K562 (cell line): Measurements from ENCODE around the gene SPAG4. TPM values are rescaled to one million over a fixed set of nuclear protein-coding genes. Genes with fewer than 3 reads are reported as not detected.

Experiments used
- CEBPG ChIP-seq, 3 experiments: fragments of 200-800 bp in 1 of 3; sonication (Bioruptor generic) in 1 of 3; sonication (generic) in 1 of 3; formaldehyde crosslinking in 1 of 3; IDR thresholded peaks in 2 of 3; conservative IDR thresholded peaks in 1 of 3; 2 replicates each; pipeline versions ENCODE4 v1.6.1 to v1.8.0; 2016 to 2022; ENCODE audit warnings: missing compliant biosample characterization in 2 of 3, missing genetic modification characterization in 2 of 3, mild to moderate bottlenecking in 1 of 3, missing genetic modification reagents in 1 of 3
- CREB1 ChIP-seq, 2 experiments: sonication (generic) in 1 of 2; formaldehyde crosslinking in 1 of 2; IDR thresholded peaks; 2 replicates each; pipeline versions ENCODE4 v1.6.1 to v1.8.0; 2012 to 2022; ENCODE audit warnings: inconsistent platforms in 1 of 2, mild to moderate bottlenecking in 1 of 2, missing genetic modification reagents in 1 of 2, moderate library complexity in 1 of 2
- ETV6 ChIP-seq, 3 experiments: fragments of 150-350 bp in 1 of 3; sonication (generic) in 1 of 3; formaldehyde crosslinking in 1 of 3; IDR thresholded peaks; 2 replicates each; pipeline versions ENCODE4 v1.6.1 to v1.8.0; 2014 to 2022; ENCODE audit warnings: borderline replicate concordance in 2 of 3, low read depth in 2 of 3, antibody characterized with exemption in 1 of 3, low read length in 1 of 3, mild to moderate bottlenecking in 1 of 3, missing genetic modification reagents in 1 of 3
- FUS ChIP-seq: fragments of 200-400 bp; formaldehyde crosslinking; optimal IDR thresholded peaks from 2 replicates; pipeline ENCODE3; 2017; ENCODE audit warnings: low read depth, low read length
- MIER1 ChIP-seq: fragments of 450-650 bp; IDR thresholded peaks from 2 replicates; pipeline ENCODE4 v1.6.1; 2016; ENCODE audit warnings: antibody characterized with exemption, mild to moderate bottlenecking, low read depth
- NFATC3 ChIP-seq: fragments of 450-650 bp; IDR thresholded peaks from 2 replicates; pipeline ENCODE4 v1.6.1; 2017; ENCODE audit warnings: mild to moderate bottlenecking
- PCBP2 ChIP-seq: fragments of 200-400 bp; formaldehyde crosslinking; IDR thresholded peaks from 2 replicates; pipeline ENCODE4 v1.6.1; 2018; ENCODE audit warnings: low read length, low read depth, mild to moderate bottlenecking, moderate library complexity; ENCODE audit not compliant: poor library complexity, severe bottlenecking
- SMAD3 ChIP-seq: fragments of 450-650 bp; formaldehyde crosslinking; conservative IDR thresholded peaks from 2 replicates; pipeline ENCODE4 v1.4.0; 2020; ENCODE audit warnings: mild to moderate bottlenecking
- SP2 ChIP-seq: IDR thresholded peaks from 2 replicates; pipeline ENCODE4 v1.6.1; 2011; ENCODE audit warnings: mild to moderate bottlenecking, low read depth, low read length, moderate library complexity; ENCODE audit not compliant: poor library complexity, severe bottlenecking; ENCODE audit errors: extremely low read depth
- ZKSCAN8 ChIP-seq: fragments of 200-800 bp; sonication (Bioruptor generic); IDR thresholded peaks from 2 replicates; pipeline ENCODE4 v1.6.1; 2016; ENCODE audit warnings: missing genetic modification characterization, missing compliant biosample characterization
- ZNF239 ChIP-seq: fragments of 250-450 bp; sonication (Bioruptor Pico); IDR thresholded peaks from 2 replicates; pipeline ENCODE4 v1.4.0; 2020; ENCODE audit warnings: mild to moderate bottlenecking
- polyA plus RNA-seq, 8 experiments: library from polyadenylated mRNA; depleted of rRNA in 4 of 8; stranded (reverse) in 5 of 8; unstranded in 3 of 8; fragments of >200 nt; fragmentation: Nextera tagmentation in 2 of 8; fragmentation: Illumina TruSeq in 1 of 8; extraction: Ambion mirVana in 2 of 8; extraction: Trizol in 1 of 8; gene quantifications; 2 replicates each; pipeline versions ENCODE4 v1.2.1 to v1.2.3, GENCODE V29; 2011 to 2014; ENCODE audit warnings: inconsistent platforms in 1 of 8, missing spikeins in 1 of 8
- total RNA-seq, 7 experiments: library from RNA; depleted of rRNA in 6 of 7; stranded (reverse); fragments of >200 nt in 6 of 7; fragmentation: Illumina TruSeq in 2 of 7; extraction: Trizol in 2 of 7; gene quantifications; 2 replicates each; pipeline versions ENCODE4 v1.2.1 to v1.2.3, GENCODE V29; 2011 to 2021; ENCODE audit warnings: low replicate concordance in 1 of 7
- TF ChIP-seq, protein P1 (sequence below): IDR thresholded peaks from 3 replicates; pipeline ENCODE4 v1.6.1; 2011; ENCODE audit warnings: borderline replicate concordance, mild to moderate bottlenecking; ENCODE audit not compliant: insufficient read length, insufficient read depth

Gene SPAG4
- total and polyA plus RNA-seq, 9 of the 15 experiments (the other 6 are each of a cell fraction or from before 2014, with no cell fraction given) = 1.6 to 11.4 (median 4.6) TPM

DNA sequence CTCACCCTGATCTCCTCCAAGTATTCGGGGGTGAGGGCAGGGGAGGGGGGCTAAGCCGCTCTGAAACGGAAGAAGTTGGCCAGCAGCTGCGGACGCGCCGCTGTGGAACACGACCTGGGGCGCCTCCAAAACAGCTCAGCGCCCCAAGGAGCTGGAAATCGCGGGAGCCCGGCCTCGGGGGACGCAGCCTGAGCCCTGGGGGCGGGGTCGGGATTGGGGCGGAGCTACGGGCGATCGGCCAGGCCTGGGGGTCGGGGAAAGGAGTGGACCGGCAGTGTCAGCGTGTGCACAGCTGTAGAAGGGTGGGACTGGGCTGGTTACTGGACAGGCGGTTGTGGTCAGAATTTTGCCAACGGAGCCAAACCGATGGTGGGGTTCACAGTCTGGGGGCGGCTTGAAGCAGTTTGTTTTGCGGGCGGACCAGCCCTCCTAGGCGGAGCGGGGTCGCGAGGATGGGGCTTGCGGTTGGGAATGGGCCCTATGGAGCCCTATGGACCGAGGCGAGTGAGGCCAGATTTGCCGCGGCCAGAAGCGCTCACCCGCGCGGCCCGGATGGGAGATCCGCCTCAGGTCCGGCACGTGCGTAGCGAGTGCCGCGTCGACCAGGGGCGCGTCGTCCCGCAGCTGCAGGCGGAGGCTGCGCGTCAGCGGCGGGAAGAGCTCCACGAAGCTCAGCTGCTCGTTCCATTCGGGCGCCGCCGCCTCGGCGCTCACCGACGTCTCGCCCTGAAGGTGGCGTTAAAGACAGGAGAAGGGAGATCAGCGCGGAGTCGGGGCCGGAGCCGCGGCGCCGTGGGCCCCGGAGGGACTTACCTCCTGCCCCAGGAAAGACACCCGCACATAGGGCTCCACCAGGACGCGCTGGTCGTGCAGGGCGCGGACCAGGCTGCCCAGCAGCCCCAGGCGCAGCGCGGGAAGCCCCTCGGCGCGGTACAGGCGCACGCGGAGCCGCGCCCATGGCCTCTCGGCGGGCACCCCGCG lies 14.3 kb upstream of the SPAG4 start (continued):
- TF ChIP-seq PCBP2 = no peak
- no peak for TF ChIP-seq ETV6 (IDR thresholded peaks at IDR 0.05; ENCODE audit: borderline replicate concordance in 1 of 2, low read depth in 2 of 2, low read length in 1 of 2)
- peak; percentile 94 for TF ChIP-seq ETV6 (CRISPR knock-in tag; IDR thresholded peaks at IDR 0.05; ENCODE audit: borderline replicate concordance)
- TF ChIP-seq, protein P1, sequence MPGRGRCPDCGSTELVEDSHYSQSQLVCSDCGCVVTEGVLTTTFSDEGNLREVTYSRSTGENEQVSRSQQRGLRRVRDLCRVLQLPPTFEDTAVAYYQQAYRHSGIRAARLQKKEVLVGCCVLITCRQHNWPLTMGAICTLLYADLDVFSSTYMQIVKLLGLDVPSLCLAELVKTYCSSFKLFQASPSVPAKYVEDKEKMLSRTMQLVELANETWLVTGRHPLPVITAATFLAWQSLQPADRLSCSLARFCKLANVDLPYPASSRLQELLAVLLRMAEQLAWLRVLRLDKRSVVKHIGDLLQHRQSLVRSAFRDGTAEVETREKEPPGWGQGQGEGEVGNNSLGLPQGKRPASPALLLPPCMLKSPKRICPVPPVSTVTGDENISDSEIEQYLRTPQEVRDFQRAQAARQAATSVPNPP = no peak
- TF ChIP-seq CREB1 (IDR thresholded peaks at IDR 0.05) = peak; percentile 77
- peak; percentile 88 for TF ChIP-seq CREB1 (CRISPR knock-in tag; IDR thresholded peaks at IDR 0.05)
- no peak for TF ChIP-seq SMAD3 (CRISPR knock-in tag)
- no peak for TF ChIP-seq SP2
- 0 out of 2 replicates have a peak, but pooled peaks have one; percentile 38 for TF ChIP-seq MIER1
- TF ChIP-seq ZNF239 (CRISPR knock-in tag) = no peak
- no peak for TF ChIP-seq ZKSCAN8
- no peak for TF ChIP-seq NFATC3
- peak; percentile 30 for TF ChIP-seq FUS
- TF ChIP-seq CEBPG (CRISPR knock-in tag; IDR thresholded peaks at IDR 0.05) = no peak
- TF ChIP-seq CEBPG (tag; conservative IDR thresholded peaks at IDR 0.05 in 1 of 2, IDR thresholded peaks at IDR 0.05 in 1 of 2) = no peak
- TF ChIP-seq, all 486 proteins: peak for 128
